GM23248 (cell line): ENCODE measurements around the gene ALPK3.

Experiments
- EZH2 ChIP-seq: fragments of 200-600 bp; sonication (generic); IDR thresholded peaks from 2 replicates; pipeline ENCODE4 v1.6.1; 2018; ENCODE audit warnings: antibody characterized with exemption, mild to moderate bottlenecking; ENCODE audit not compliant: insufficient read depth, poor library complexity, severe bottlenecking
- EZH2phosphoT487 ChIP-seq: fragments of 200-600 bp; sonication (generic); IDR thresholded peaks from 2 replicates; pipeline ENCODE4 v1.6.1; 2018; ENCODE audit warnings: antibody characterized with exemption, moderate library complexity, mild to moderate bottlenecking, low read depth; ENCODE audit not compliant: insufficient read depth

- TF ChIP-seq EZH2 (no peak), EZH2phosphoT487 (no peak)
Measured at GRCh38 chr15:84819791-84820190, 2.6 kb downstream of the ALPK3 start.
